Measurements from ENCODE around the gene FAM237B. TPM values are rescaled to one million over a fixed set of nuclear protein-coding genes. Genes with fewer than 3 reads are reported as not detected.
"Not testable (repeated sequence)": the region's sequence is repeated elsewhere in the genome, so short reads cannot be mapped to it uniquely, and the experiment has no call there.

Gene FAM237B
- polyA plus RNA-seq, 3 donors, result not detected

- Mint-ChIP-seq H3K4me3 (peak overlapping the region in 1 of 2 donors; percentile 96), H3K9me3 (peaks cover 10 to 17% (median 13%) of the 10 kb centered on the region in 7 donors), H3K27ac (peak overlapping the region in 4 of 7 donors; percentile 45 to 99 (median 96)), H3K36me3 (peaks cover 0 to 14% of the 10 kb centered on the region in 2 donors), H3K27me3 (ENCODE audit: low read depth in 3 of 3) (no peaks in the 10 kb centered on the region), H3K4me1 (peaks cover 12% of the 10 kb centered on the region)
- no peak for TF ChIP-seq CTCF (IDR thresholded peaks at IDR 0.05)
- Histone ChIP-seq H3K27ac (ENCODE audit: low read depth in 1 of 2, low read length in 2 of 2) (peak overlapping the region in 1 of 2 donors; percentile 96), H3K9me3 (replicated peaks in 1 of 2; ENCODE audit: control insufficient read depth in 1 of 2, insufficient read depth in 1 of 2, low read length in 2 of 2) (peaks cover 3 to 10% of the 10 kb centered on the region in 2 donors), H2AFZ (ENCODE audit: insufficient read depth, low read depth, low read length, poor library complexity, severe bottlenecking) (no peak overlapping the region), H3K9ac (ENCODE audit: insufficient read depth, low read length, poor library complexity, severe bottlenecking) (no peak overlapping the region), H3K4me3 (replicated peaks in 1 of 3; ENCODE audit: low read depth in 2 of 3, low read length in 3 of 3) (peak overlapping the region in 1 of 3 experiments; percentile 83), H3K79me2 (ENCODE audit: insufficient read depth, low read length) (peaks cover 34% of the 10 kb centered on the region), H3K27me3 (ENCODE audit: control insufficient read depth in 2 of 2, insufficient read depth in 2 of 2, low read length in 2 of 2) (no peaks in the 10 kb centered on the region), H3K36me3 (replicated peaks in 1 of 2; ENCODE audit: control insufficient read depth in 1 of 2, insufficient read depth in 2 of 2, low read length in 2 of 2) (no peaks in the 10 kb centered on the region), H3K4me2 (replicated peaks; ENCODE audit: extremely low read depth, low read length, poor library complexity, severe bottlenecking) (peak overlapping the region; percentile 93), H4K20me1 (ENCODE audit: insufficient read depth, low read length) (no peaks in the 10 kb centered on the region), H3K4me1 (ENCODE audit: control insufficient read depth in 1 of 2, insufficient read depth in 2 of 2, low read length in 2 of 2) (peaks cover 10 to 22% of the 10 kb centered on the region in 2 donors)
- intact Hi-C loops (cut with micrococcal nuclease), result loop anchor here (5.0 to 10.0 kb wide), 2 partner anchors 100 to 163 kb away; partner anchors contain the start of gene CFAP69 (in 2 of the 2)
- DNase-seq, result no peak
Measured at GRCh38 chr7:90345016-90345415, 23.9 kb upstream of the FAM237B start.

GRCh38 chr7:90337106-90337505, 16.0 kb upstream of the FAM237B start:
- H3K27ac Mint-ChIP-seq, result no peak overlapping the region
- no peak overlapping the region for H3K27ac ChIP-seq (ENCODE audit: low read depth in 1 of 2, low read length in 2 of 2)
- H3K27me3 Mint-ChIP-seq (ENCODE audit: low read depth in 3 of 3), result peaks cover 0 to 5% (median 2%) of the 10 kb centered on the region in 3 donors
- H3K9me3 Mint-ChIP-seq, result peaks cover 1 to 13% (median 5%) of the 10 kb centered on the region in 7 donors
- H3K4me2 ChIP-seq (replicated peaks; ENCODE audit: extremely low read depth, low read length, poor library complexity, severe bottlenecking), result no peak overlapping the region
- H3K79me2 ChIP-seq (ENCODE audit: insufficient read depth, low read length), result no peaks in the 10 kb centered on the region
- H2AFZ ChIP-seq (ENCODE audit: insufficient read depth, low read depth, low read length, poor library complexity, severe bottlenecking), result no peak overlapping the region
- intact Hi-C loops (cut with micrococcal nuclease), result no loop called here
- H3K4me1 ChIP-seq (ENCODE audit: control insufficient read depth in 1 of 2, insufficient read depth in 2 of 2, low read length in 2 of 2), result no peaks in the 10 kb centered on the region
- H3K4me3 Mint-ChIP-seq, result no peak overlapping the region
- TF ChIP-seq CTCF (IDR thresholded peaks at IDR 0.05), result no peak
- DNase-seq, result no peak
- no peaks in the 10 kb centered on the region for H3K36me3 ChIP-seq (replicated peaks in 1 of 2; ENCODE audit: control insufficient read depth in 1 of 2, insufficient read depth in 2 of 2, low read length in 2 of 2)
- no peaks in the 10 kb centered on the region for H3K36me3 Mint-ChIP-seq
- no peaks in the 10 kb centered on the region for H3K27me3 ChIP-seq (ENCODE audit: control insufficient read depth in 2 of 2, insufficient read depth in 2 of 2, low read length in 2 of 2)
- no peak overlapping the region for H3K4me3 ChIP-seq (replicated peaks in 1 of 3; ENCODE audit: low read depth in 2 of 3, low read length in 3 of 3)
- no peaks in the 10 kb centered on the region for H4K20me1 ChIP-seq (ENCODE audit: insufficient read depth, low read length)
- peaks cover 0 to 4% of the 10 kb centered on the region in 2 donors for H3K9me3 ChIP-seq (replicated peaks in 1 of 2; ENCODE audit: control insufficient read depth in 1 of 2, insufficient read depth in 1 of 2, low read length in 2 of 2)
- no peak overlapping the region for H3K9ac ChIP-seq (ENCODE audit: insufficient read depth, low read length, poor library complexity, severe bottlenecking)
- no peaks in the 10 kb centered on the region for H3K4me1 Mint-ChIP-seq

- H3K36me3 ChIP-seq (replicated peaks in 1 of 2; ENCODE audit: control insufficient read depth in 1 of 2, insufficient read depth in 2 of 2, low read length in 2 of 2); H3K9me3 ChIP-seq (replicated peaks in 1 of 2; ENCODE audit: control insufficient read depth in 1 of 2, insufficient read depth in 1 of 2, low read length in 2 of 2); H3K4me2 ChIP-seq (replicated peaks; ENCODE audit: extremely low read depth, low read length, poor library complexity, severe bottlenecking); DNase-seq; H3K36me3 Mint-ChIP-seq; H3K27me3 ChIP-seq (ENCODE audit: control insufficient read depth in 2 of 2, insufficient read depth in 2 of 2, low read length in 2 of 2); H3K27ac ChIP-seq (ENCODE audit: low read depth in 1 of 2, low read length in 2 of 2); H3K4me3 ChIP-seq (replicated peaks in 1 of 3; ENCODE audit: low read depth in 2 of 3, low read length in 3 of 3); H3K9ac ChIP-seq (ENCODE audit: insufficient read depth, low read length, poor library complexity, severe bottlenecking); H3K79me2 ChIP-seq (ENCODE audit: insufficient read depth, low read length); H2AFZ ChIP-seq (ENCODE audit: insufficient read depth, low read depth, low read length, poor library complexity, severe bottlenecking); H3K4me1 ChIP-seq (ENCODE audit: control insufficient read depth in 1 of 2, insufficient read depth in 2 of 2, low read length in 2 of 2); H3K27me3 Mint-ChIP-seq (ENCODE audit: low read depth in 3 of 3); H3K4me1 Mint-ChIP-seq; H3K4me3 Mint-ChIP-seq; H4K20me1 ChIP-seq (ENCODE audit: insufficient read depth, low read length); intact Hi-C loops (cut with micrococcal nuclease): not testable (repeated sequence)
- Mint-ChIP-seq H3K27ac (peak overlapping the region in 1 of 7 donors; percentile 57), H3K9me3 (peaks cover 2 to 15% (median 5%) of the 10 kb centered on the region in 7 donors)
- WGBS (ENCODE audit: insufficient coverage), result 100% methylated on average over 1 of the region's 2 CpGs
Measured at GRCh38 chr7:90334926-90335325, 13.8 kb upstream of the FAM237B start.
